Embryonic facial prominence (tissue), 1 donor: Measurements from ENCODE around the gene OGFOD1.
"Not testable (repeated sequence)": the region's sequence is repeated elsewhere in the genome, so short reads cannot be mapped to it uniquely, and the experiment has no call there.

Source experiments
- DNase-seq: peaks from one replicate; pipeline ENCODE4 v3.0.0-alpha.2; 2016; ENCODE audit errors: extremely low spot score

The OGFOD1 gene

DNA sequence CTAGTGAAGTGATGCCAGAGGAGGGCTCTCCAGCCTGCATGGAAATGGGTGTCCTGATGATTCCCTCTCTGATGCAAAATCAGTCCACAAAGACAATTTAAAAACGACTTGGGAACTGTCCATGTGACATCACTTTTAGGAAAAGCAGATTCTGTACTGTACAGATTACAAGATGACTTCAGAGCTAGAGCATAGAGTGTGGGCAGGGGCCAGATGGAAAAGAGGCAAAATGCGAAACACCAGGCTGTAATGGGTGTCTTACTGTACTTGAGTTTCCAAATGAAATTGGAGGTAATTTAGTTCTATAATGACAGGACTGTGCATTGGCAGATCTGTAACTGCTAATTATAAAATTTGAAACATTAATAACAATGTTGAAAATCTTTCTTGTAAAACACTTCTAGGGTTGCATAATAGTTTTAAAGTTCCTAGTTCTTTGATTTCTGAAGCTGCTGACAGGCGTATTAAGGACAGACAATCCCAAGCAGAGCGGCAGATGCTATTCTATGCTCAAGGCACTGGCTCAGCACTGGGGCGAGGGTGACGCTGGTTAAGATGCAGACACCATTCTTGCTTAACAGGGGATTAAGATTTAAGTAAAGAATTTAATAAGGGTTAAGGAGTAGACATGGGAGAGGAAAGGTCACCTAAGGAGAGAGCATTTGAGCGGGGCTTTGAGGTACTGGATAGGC is 29.6 kb downstream of the OGFOD1 start:
- DNase-seq = no peak

GRCh38 chr16:56481468-56482122 is 30.2 kb downstream of the OGFOD1 start:
- DNase-seq = no peak

DNA sequence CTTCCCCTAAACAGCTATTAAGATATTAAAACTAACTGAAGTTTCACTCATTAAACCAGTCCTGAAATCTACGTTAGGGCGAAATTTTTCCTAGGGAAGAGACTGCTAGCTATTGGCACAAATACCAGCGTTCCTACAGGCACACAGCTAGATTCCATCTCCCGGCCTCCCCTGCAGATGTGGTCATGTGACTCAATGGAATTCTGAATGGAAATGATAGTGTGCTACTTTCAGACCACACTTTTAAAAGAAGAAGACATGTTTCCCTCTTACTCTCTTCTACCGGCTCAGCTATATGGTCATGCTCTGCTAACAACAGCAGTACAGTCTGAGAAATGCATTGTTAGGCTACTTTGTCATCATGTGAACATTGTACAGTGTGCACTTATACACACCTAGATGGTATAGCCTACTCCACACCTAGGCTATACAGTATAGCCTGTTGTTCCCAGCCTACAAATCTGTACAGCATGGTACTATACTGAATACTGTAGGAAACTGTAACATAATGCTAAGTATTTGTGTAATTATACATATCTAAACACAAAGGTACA is 31.4 kb downstream of the OGFOD1 start:
- DNase-seq = no peak

- no peak for DNase-seq
Measured at GRCh38 chr16:56483394-56483793, 32.0 kb downstream of the OGFOD1 start.

DNA sequence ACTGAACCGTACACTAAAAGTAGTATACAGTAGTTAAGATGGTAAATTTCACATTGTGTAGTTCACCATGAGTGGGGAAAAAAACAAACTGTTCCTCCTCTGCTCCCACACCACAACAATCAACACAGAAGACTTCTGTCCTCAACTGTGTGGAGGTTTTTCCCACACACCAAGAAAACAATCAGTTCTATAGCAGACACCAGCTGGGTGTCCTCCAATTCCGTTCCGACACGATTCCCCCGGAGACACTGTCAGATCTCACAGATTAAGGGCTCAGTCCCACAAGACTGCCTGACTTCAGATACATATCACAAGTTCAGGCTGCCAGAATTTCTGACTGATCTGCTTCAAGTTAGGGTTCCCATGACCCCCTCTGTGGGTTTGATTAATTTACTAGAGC is 36.7 kb downstream of the OGFOD1 start:
- no peak for DNase-seq

DNA sequence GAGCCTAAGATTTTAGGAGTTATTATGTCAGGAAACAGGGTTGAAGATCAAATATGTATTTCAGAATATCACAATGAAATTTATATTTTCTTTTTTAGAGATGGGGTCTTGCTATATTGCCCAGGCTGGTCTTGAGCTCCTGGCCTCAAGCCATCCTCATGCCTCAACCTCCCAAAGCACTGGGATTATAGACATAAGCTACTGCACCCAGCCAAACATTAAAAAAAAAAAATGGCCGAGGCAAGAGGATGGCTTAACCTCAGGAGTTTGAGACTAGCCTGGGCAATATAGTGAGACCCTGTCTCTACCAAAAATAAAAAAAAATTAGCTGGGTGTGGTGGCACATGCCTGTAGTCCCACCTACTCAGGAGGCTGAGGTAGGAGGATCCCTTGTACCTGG is 37.5 kb downstream of the OGFOD1 start:
- DNase-seq = not testable (repeated sequence)

- DNase-seq = no peak
Measured at GRCh38 chr16:56491657-56492261, 40.4 kb downstream of the OGFOD1 start.

DNA sequence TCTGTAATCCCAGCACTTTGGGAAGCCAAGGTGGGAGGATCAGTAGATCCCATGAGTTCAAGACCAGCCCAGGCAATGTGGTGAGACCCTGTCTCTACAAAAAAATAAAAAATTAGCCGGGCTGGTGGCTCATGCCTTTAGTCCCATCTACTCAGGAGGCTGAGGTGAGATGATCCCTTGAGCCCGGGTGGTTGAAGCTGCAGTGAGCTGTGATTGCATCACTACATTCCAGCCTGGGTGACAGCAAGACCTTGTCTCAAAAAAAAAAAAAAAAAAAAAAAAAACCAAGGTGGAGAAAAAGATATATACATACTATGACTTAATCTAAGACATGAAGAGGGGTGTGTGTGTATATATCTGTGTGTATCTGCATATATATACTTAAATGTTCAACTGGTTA is 41.8 kb downstream of the OGFOD1 start:
- no peak for DNase-seq

DNA sequence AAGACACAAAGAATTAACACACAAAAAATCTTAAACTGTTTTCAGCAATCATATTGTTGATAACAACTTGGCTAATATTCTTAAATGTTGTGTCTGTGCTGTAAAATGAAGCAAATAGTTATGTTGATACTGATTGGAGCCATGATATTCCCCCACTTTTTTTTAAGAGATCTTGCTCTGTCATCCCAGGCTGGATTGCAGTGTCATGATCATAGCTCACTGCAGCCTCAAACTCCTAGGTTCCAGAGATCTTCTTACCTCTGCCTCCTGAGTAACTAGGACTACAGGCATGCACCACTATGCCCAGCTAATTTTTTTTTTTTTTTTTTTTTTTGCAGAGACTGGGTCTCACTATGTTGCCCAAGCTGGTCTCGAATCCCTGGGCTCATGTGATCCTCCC is 42.5 kb downstream of the OGFOD1 start:
- DNase-seq = no peak

GRCh38 chr16:56505181-56505580 is 53.8 kb downstream of the OGFOD1 start:
- no peak for DNase-seq

GRCh38 chr16:56506941-56507340 is 55.6 kb downstream of the OGFOD1 start:
- no peak for DNase-seq

- DNase-seq = no peak
Measured at GRCh38 chr16:56510544-56510943, 59.2 kb downstream of the OGFOD1 start.

- DNase-seq = no peak
Measured at GRCh38 chr16:56512025-56512424, 60.7 kb downstream of the OGFOD1 start.

DNA sequence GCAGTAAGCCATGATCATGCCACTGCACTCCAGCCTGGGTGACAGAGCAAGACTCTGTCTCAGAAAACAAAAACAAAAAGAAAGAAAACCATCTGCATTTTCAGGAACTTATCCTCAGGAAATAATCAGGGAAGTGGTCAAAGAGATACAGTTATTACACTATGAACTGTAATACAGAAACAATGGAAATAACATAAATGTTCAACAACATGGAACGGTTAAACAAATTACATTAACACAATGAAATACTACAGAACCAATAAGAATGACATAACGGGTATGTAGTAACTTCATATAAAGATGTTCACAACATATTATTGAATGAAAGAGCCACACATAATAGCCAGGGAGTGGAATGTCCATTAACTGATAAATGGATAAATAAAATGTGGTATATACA is 61.7 kb downstream of the OGFOD1 start:
- DNase-seq = no peak

DNA sequence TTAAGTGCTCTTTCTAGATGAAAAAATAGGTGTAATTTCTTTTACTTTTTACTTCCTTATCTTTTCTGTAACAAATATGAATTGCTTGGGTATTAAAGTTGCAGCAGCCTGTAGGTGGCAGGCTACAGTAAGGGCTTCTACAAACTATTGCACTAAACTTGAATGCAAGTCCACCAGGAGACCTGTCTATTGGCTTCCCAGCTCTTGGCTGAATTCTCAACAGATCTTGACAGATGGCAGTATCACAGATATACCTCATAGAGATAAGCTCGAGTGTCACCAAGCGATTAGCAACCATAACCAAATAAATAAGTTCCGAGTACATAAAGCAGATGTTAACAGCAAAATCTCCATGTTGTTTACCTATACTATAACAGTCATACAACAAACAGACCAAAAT is 62.6 kb downstream of the OGFOD1 start:
- DNase-seq = no peak

GRCh38 chr16:56514845-56515244 is 63.5 kb downstream of the OGFOD1 start:
- no peak for DNase-seq

DNA sequence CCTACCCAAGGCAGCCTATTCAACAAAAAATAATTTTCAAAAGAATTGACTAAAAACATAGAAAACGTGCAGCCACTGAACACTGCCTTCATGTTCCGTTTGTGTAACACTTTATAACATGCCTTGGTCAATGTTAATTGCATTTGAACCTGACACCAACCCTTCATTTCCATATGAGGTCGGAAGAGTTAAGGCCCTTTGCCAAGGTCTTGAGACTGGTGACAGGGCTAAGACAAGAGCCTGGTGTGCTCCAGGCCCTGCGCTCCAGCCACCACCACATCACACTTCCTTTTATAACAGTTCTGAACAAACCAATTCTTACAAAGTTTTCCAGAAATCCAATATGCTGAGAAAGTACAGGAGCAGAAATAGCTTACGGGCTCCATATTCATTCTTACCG is 64.3 kb downstream of the OGFOD1 start:
- DNase-seq = no peak

- no peak for DNase-seq
Measured at GRCh38 chr16:56517206-56517605, 65.9 kb downstream of the OGFOD1 start.

DNA sequence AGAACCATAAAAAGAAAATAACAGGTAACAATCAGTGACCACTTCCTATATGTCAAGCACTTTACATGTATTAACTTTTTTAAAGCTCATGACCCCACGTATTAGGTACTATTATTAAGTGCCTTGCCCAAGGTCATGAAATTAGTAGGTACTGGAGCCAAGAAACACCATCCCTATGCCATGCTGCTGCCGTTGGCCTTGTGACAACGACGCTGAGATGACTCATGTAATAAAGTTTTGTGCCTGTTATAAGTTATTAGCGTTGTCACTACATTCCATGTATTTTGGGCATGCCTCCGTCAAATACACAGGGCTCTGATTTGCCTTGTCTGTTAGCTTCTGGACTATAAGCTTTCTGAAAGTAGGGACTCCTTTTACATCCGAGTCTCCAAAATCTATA is 67.1 kb downstream of the OGFOD1 start:
- DNase-seq = no peak

DNA sequence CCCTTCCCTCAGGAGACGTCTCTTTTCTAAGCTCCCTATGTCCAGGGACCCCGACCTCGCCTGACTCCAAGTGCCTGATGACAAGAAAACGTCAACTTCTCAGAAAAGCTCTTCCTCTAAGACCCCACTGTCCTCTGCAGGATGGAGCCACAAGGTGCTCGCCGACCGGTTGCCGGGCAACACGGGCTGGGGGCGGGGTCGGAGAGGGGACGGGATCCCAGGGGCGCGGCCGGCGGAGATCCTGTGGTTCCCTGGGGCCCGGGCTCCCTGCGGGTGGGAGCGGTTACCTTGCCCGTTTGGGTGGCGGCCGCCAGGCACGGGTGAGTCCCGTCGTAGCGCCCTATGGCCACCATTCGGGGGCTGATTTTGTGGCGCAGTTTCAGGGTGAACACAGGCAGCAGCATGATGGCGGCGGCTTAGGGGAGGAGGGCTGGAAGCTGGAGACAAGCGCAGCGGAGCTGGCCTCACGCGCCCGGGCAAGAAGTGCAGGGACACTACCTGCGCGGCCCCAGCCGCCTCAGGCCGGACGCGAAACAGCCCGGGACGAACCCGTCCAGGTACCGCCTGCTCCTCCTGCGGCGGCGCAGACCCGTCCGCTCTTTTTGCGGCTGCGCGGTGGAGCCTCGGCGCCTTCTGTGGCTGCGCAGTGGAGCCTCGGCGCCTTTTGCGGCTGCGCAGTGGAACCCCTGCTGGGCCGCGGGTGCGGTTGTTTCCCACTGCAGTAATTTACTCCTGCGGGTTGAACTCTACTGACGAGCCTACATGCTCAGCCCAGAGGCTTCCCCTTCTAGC is 68.3 kb downstream of the OGFOD1 start, which contains the start of gene BBS2:
TSS of gene BBS2 (minus strand) at position 566 of the 792 bp plus-strand sequence. CDS start at position 404, 162 bp downstream.
- peak; percentile 75 for DNase-seq

GRCh38 chr16:56520251-56520577 is 68.9 kb downstream of the OGFOD1 start:
- no peak for DNase-seq

DNA sequence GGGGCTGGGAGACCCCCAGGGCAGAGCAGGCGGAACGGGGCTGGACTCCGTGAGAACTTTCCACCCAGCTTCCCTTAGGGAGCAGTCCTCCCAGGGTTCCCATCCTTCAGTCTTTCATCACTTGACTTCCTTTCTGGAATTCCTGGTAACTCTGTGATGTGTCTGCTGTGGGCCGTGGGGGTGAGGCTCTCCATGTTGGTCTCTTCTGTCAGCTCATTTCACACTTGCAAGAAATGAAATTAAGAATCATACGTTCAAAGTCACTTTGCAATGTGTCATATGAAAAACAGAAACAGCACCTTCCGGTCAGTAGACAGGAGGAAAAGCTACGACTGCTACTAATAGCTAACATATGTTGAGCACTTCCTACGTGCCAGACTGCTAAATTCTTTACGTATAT is 73.9 kb downstream of the OGFOD1 start:
- DNase-seq = no peak
